ENCODE measurements around the gene ADGRG6. TPM values are rescaled to one million over a fixed set of nuclear protein-coding genes. Genes with fewer than 3 reads are reported as not detected.

Gene ADGRG6
- total RNA-seq, 1 donor from 2014 or later = 39.1 TPM

GRCh38 chr6:142304241-142304640 lies 2.4 kb downstream of the ADGRG6 start:
- Histone ChIP-seq H3K36me3 (ENCODE audit: control insufficient read depth, insufficient read depth, low read length) (no peaks in the 10 kb centered on the region), H3K4me3 (ENCODE audit: low read depth, low read length) (peak overlapping the region; percentile 72), H3K27me3 (ENCODE audit: control insufficient read depth, insufficient read depth, low read length) (no peaks in the 10 kb centered on the region)
- TF ChIP-seq CTCF (IDR thresholded peaks at IDR 0.05; ENCODE audit: insufficient read depth, low read length, poor library complexity, severe bottlenecking) = no peak
- no peak for DNase-seq (ENCODE audit: low read depth)

GRCh38 chr6:142306736-142307135 lies 4.9 kb downstream of the ADGRG6 start:
- DNase-seq (ENCODE audit: low read depth) = no peak
- no peak overlapping the region for H3K4me3 ChIP-seq (ENCODE audit: low read depth, low read length)
- TF ChIP-seq CTCF (IDR thresholded peaks at IDR 0.05; ENCODE audit: insufficient read depth, low read length, poor library complexity, severe bottlenecking) = no peak
- H3K36me3 ChIP-seq (ENCODE audit: control insufficient read depth, insufficient read depth, low read length) = no peaks in the 10 kb centered on the region
- H3K27me3 ChIP-seq (ENCODE audit: control insufficient read depth, insufficient read depth, low read length) = no peaks in the 10 kb centered on the region

- H3K27me3 ChIP-seq (ENCODE audit: control insufficient read depth, insufficient read depth, low read length) = no peaks in the 10 kb centered on the region
- TF ChIP-seq CTCF (IDR thresholded peaks at IDR 0.05; ENCODE audit: insufficient read depth, low read length, poor library complexity, severe bottlenecking) = no peak
- no peak overlapping the region for H3K4me3 ChIP-seq (ENCODE audit: low read depth, low read length)
- no peaks in the 10 kb centered on the region for H3K36me3 ChIP-seq (ENCODE audit: control insufficient read depth, insufficient read depth, low read length)
- no peak for DNase-seq (ENCODE audit: low read depth)
These were observed 6.3 kb downstream of the ADGRG6 start for GRCh38 chr6:142307963-142308748.

GRCh38 chr6:142309426-142309825 lies 7.6 kb downstream of the ADGRG6 start:
- no peaks in the 10 kb centered on the region for H3K27me3 ChIP-seq (ENCODE audit: control insufficient read depth, insufficient read depth, low read length)
- H3K36me3 ChIP-seq (ENCODE audit: control insufficient read depth, insufficient read depth, low read length) = no peaks in the 10 kb centered on the region
- no peak for TF ChIP-seq CTCF (IDR thresholded peaks at IDR 0.05; ENCODE audit: insufficient read depth, low read length, poor library complexity, severe bottlenecking)
- no peak for DNase-seq (ENCODE audit: low read depth)
- H3K4me3 ChIP-seq (ENCODE audit: low read depth, low read length) = no peak overlapping the region

GRCh38 chr6:142313284-142313683 lies 11.5 kb downstream of the ADGRG6 start:
- no peak for DNase-seq (ENCODE audit: low read depth)
- H3K4me3 ChIP-seq (ENCODE audit: low read depth, low read length) = no peak overlapping the region
- H3K36me3 ChIP-seq (ENCODE audit: control insufficient read depth, insufficient read depth, low read length) = no peaks in the 10 kb centered on the region
- H3K27me3 ChIP-seq (ENCODE audit: control insufficient read depth, insufficient read depth, low read length) = no peaks in the 10 kb centered on the region
- no peak for TF ChIP-seq CTCF (IDR thresholded peaks at IDR 0.05; ENCODE audit: insufficient read depth, low read length, poor library complexity, severe bottlenecking)
